Measurements from ENCODE around the gene DEPDC4.
"Not testable (repeated sequence)": the region's sequence is repeated elsewhere in the genome, so short reads cannot be mapped to it uniquely, and the experiment has no call there.

The DEPDC4 gene

DNA sequence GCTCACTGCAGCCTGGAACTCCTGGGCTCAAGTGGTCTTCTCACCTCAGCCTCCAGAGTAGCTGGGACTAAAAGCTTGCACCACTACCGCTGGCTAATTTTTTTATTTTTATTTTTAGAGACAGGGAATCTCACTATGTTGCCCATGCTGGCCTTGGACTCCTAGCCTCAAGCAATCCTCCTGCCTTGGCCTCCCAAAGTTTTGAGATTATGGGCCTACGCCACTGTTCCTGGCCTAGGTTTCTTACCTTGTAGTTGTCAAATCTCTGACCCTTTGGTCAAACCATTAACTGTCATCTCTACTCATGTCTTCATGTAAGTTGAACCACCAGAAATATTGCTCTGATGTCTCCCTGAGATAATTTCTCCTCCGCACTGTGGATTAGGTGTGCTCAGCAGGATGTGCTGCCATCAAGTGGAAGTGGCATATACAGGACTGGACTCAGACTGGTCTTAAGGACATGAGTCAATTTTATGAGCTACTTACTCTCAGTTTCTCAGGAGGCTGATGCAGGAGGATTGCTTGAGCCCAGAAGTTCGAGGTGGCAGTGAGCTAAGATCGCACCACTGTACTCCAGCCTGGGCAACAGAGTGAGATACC, 37.7 kb downstream of the DEPDC4 start:
- TF ChIP-seq, protein P1, sequence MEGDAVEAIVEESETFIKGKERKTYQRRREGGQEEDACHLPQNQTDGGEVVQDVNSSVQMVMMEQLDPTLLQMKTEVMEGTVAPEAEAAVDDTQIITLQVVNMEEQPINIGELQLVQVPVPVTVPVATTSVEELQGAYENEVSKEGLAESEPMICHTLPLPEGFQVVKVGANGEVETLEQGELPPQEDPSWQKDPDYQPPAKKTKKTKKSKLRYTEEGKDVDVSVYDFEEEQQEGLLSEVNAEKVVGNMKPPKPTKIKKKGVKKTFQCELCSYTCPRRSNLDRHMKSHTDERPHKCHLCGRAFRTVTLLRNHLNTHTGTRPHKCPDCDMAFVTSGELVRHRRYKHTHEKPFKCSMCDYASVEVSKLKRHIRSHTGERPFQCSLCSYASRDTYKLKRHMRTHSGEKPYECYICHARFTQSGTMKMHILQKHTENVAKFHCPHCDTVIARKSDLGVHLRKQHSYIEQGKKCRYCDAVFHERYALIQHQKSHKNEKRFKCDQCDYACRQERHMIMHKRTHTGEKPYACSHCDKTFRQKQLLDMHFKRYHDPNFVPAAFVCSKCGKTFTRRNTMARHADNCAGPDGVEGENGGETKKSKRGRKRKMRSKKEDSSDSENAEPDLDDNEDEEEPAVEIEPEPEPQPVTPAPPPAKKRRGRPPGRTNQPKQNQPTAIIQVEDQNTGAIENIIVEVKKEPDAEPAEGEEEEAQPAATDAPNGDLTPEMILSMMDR (IDR thresholded peaks at IDR 0.05; ENCODE audit: low read depth, low read length): peak; percentile 12
- H3K4me3 ChIP-seq (ENCODE audit: low read depth, low read length): no peak overlapping the region
- DNase-seq (ENCODE audit: low read depth, low spot score): no peak
- in situ Hi-C loops (cut with HindIII; ENCODE audit: low sequenced_read_pairs): no loop called here

DNA sequence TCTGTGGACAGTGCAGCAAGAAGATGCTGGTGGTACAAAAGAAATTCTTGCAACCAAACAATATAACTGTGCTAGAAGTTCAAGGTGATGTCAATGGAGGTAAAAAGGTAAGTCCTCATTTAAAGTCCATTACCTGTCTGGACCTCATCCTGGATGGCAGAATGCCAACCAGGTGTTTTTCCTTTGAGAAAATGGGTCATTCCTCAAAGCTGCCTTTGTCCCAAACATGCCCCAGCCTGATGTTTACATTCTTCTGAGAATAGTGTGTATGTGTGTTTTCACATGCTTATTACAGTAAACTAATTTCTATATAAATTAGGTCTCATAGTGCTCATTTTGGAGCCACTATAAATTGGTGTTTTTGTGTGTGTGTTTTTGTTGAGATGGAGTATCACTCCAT, 41.4 kb downstream of the DEPDC4 start:
- TF ChIP-seq, protein P1 (IDR thresholded peaks at IDR 0.05; ENCODE audit: low read depth, low read length): no peak
- no peak overlapping the region for H3K4me3 ChIP-seq (ENCODE audit: low read depth, low read length)
- in situ Hi-C loops (cut with HindIII; ENCODE audit: low sequenced_read_pairs): no loop called here
- DNase-seq (ENCODE audit: low read depth, low spot score): no peak

DNA sequence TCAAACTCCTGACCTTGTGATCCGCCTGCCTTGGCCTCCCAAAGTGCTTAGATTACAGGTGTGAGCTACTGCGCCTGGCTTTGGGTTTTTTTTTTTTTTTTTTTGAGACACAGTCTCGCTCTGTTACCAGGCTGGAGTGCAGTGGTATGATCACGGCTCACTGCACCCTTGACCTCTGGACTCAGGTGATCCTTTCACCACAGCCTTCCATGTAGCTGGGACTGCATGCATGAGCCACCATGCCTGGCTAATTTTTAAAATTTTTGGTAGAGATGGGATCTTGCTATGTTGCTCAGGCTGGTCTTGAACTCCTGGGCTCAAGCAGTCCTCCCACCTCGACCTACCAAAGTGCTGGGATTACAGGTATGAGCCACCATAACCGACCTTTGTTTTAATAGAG, 44.7 kb downstream of the DEPDC4 start:
- in situ Hi-C loops (cut with HindIII; ENCODE audit: low sequenced_read_pairs); DNase-seq (ENCODE audit: low read depth, low spot score); H3K4me3 ChIP-seq (ENCODE audit: low read depth, low read length): not testable (repeated sequence)

DNA sequence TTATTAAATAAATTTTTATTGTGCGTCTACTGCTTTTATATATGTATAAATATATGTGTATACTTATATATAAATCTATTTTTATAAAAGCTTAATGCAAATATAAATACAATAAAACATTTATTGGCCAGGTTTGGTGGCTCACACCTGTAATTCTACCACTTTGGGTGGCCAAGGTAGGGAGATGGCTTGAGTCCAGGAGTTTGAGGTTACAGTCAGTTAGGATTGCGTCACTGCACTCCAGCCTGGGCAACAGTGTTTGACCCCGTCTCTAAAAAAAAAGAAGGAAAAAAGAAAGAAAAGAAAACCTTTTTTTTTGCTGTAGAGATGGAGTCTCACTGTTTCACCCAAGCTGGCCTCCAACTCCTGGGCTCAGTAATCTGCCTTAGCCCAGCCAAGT, 45.4 kb downstream of the DEPDC4 start:
- H3K4me3 ChIP-seq (ENCODE audit: low read depth, low read length): no peak overlapping the region
- DNase-seq (ENCODE audit: low read depth, low spot score): no peak
- in situ Hi-C loops (cut with HindIII; ENCODE audit: low sequenced_read_pairs): no loop called here
- TF ChIP-seq, protein P1 (IDR thresholded peaks at IDR 0.05; ENCODE audit: low read depth, low read length): no peak

DNA sequence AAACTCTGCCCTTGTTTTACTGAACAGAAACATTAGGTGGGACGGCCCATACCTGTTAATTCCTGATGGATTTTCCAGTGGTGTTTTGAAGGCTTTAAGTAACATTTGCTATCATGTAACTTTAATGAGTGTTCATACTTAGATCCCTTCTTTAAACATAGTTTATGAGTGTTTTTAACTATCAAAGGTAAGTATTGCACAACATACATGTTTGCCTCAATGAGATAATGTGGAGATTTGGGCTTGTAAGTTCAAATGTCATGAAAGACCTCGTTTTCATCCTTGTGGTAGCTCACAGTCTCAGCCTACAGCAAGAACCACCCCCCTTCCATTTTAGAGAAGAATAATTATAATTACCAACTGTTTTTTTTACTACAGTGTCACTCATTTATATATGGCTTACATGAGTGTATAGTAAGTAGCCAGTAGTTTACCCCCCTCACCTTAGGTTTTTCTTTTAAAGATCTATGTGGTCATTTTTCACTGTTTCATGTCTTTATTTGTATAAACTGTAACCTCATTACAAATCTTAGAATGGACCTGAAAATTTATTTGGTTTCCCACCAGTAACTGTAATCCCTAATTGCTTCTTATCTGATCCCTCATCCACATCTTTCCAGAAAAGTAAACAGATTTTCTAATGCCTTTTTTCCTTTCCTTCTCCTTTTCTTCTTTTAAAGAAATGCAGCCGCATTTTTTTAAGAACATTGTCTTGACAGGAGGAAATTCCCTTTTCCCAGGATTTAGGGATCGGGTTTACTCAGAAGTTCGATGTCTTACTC, 47.4 kb downstream of the DEPDC4 start:
- no peak for DNase-seq (ENCODE audit: low read depth, low spot score)
- TF ChIP-seq, protein P1 (IDR thresholded peaks at IDR 0.05; ENCODE audit: low read depth, low read length): no peak
- H3K4me3 ChIP-seq (ENCODE audit: low read depth, low read length): no peak overlapping the region
- in situ Hi-C loops (cut with HindIII; ENCODE audit: low sequenced_read_pairs): no loop called here

DNA sequence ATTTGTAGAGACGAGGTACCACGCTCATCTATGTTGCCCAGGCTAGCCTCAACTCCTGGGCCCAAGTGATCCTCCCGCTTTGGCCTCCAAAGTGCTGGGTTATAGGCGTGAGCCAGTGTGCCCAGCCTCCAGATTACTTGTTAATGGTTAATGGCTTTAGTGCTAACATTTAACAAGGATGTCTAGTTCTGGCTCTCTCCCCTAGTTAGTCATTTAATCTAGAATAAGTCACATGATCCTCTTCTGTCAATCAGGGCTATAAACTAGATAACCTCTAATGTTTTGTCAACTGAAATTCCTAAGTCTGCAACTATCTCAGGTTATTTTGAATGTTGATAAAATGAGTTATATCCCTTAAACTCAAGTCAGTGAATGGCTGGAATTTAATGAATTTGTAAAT, 50.5 kb downstream of the DEPDC4 start:
- TF ChIP-seq, protein P1 (IDR thresholded peaks at IDR 0.05; ENCODE audit: low read depth, low read length): no peak
- DNase-seq (ENCODE audit: low read depth, low spot score): no peak
- in situ Hi-C loops (cut with HindIII; ENCODE audit: low sequenced_read_pairs): no loop called here
- H3K4me3 ChIP-seq (ENCODE audit: low read depth, low read length): no peak overlapping the region

DNA sequence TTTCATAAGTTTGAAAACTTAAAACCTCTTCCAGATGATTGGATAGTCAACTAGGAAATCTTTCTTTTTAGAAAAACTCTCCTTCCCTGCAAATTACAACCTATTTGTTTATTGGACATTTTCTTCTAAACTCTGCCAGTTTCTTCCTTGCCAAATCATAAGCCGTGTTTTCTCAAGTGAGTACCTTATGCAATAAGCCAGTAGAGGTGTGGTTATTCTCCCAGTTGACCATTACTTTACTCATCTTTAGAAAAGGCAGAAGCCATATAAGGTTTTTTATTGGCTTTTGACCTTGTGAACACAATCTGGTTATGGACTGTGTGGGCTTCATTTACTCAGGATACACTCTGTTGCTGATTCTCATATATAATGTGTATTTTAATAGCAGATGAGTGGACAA, 51.7 kb downstream of the DEPDC4 start:
- H3K4me3 ChIP-seq (ENCODE audit: low read depth, low read length): no peak overlapping the region
- no peak for DNase-seq (ENCODE audit: low read depth, low spot score)
- in situ Hi-C loops (cut with HindIII; ENCODE audit: low sequenced_read_pairs): no loop called here
- TF ChIP-seq, protein P1 (IDR thresholded peaks at IDR 0.05; ENCODE audit: low read depth, low read length): no peak

All from astrocyte of the spinal cord (primary cell).